Activated CD4-positive, CD25-positive, alpha-beta regulatory T cell treated with anti-CD3 and anti-CD28 coated beads, Interleukin-2, amount 50 U/mL, for 72 hours (primary cell): ENCODE results near the gene KDF1.

Experiments used
- DNase-seq: peaks from one replicate; pipeline ENCODE4 v3.0.0; 2021

The KDF1 gene, protein sequence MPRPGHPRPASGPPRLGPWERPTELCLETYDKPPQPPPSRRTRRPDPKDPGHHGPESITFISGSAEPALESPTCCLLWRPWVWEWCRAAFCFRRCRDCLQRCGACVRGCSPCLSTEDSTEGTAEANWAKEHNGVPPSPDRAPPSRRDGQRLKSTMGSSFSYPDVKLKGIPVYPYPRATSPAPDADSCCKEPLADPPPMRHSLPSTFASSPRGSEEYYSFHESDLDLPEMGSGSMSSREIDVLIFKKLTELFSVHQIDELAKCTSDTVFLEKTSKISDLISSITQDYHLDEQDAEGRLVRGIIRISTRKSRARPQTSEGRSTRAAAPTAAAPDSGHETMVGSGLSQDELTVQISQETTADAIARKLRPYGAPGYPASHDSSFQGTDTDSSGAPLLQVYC

GRCh38 chr1:26959722-26960624 is at the start of gene KDF1:
KDF1 (minus strand) TSS chr1:26960468; CDS start chr1:26952380, 8,088 bp downstream.
- peak; percentile 49 for DNase-seq

DNA sequence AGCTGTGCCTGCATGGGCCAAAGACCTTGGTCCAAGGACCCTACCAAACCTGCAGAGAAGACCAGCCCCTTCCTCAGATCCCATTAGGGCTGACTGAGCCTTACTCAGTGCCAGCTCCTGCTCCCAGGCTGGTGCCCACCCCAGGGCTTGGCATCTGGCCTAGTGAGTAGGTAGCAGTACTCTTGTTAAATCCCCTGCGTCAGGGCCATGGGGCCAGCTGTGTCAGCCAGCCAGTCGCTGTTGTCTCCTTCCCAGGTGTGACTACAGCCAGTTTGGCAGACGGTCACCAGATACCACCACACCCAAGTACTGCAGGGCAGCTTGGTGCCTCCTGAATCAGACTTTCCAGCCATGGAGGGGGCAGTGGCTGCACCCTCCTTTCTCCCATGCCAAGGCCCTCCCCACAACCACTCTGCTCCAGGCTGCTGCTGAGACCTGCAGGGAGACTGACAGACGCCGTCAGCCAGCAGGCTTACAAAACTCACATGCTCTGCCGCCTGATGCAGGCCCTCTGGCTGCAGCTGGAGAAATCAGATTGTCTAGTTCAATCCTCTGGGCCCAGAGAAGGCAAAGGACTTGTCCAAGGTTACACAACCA is 49.4 kb upstream of the KDF1 start:
- DNase-seq = no peak

GRCh38 chr1:27007909-27008582 is 47.8 kb upstream of the KDF1 start:
- DNase-seq = no peak

DNA sequence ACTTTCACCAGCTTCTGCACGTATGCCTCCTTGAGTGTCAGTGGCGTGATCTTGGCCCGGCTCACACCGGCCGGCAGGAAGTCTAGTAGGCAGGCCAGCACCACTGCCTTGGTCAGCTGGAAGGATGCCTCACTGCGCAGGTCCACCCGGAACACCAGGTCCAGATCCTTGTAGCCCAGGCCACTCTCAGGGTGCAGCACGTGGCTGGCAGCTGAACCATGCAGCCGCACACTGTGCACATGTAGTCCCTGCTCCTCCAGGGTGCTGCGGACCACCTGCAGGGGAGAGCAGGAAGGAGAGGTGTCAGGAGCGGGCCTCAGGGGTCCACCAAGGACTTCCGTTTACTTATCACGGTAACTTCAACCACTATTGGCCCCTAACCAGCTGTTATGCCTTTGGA is 46.4 kb upstream of the KDF1 start:
- DNase-seq = no peak

DNA sequence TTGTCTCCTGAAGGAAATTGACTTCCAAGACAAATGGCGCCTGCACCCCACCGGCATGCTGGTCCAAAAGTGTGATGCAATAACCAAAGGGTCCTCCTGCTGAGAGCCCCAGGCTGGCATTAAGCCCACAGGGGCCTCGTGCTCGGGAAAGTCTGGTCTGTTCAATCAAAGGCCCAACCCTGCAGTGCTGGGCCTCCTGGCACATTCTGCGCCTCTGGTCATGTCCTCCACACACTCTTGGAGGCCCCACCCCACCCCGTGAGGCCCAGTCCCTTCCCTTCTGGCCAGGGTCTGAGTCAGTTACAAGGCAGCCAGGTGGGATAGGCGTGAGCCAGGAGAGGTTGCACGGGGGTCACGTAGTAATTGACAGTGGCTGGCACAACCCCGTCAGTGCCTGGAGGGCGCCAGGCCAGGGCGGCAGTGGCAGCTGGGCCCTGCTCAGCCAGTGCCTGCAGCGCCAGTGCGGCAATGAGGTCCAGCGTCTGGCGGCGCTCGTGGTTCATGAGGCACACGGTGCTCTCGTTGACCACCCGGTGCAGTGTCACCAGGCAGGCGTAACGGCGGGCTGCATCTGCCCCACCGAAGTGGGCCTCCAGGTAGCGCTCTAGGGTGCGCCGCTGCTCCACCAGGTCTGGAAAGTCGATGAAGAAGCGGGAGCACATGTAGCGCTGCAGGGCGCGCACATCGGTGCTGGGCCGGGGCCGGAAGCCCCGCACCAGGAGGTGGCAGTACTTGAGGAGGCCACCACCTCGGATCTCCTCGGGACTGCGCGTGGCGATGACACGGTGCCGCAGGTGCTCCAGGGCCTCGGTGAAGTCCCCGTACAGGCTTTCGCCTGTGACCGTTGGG is 45.6 kb upstream of the KDF1 start:
- DNase-seq = no peak

DNA sequence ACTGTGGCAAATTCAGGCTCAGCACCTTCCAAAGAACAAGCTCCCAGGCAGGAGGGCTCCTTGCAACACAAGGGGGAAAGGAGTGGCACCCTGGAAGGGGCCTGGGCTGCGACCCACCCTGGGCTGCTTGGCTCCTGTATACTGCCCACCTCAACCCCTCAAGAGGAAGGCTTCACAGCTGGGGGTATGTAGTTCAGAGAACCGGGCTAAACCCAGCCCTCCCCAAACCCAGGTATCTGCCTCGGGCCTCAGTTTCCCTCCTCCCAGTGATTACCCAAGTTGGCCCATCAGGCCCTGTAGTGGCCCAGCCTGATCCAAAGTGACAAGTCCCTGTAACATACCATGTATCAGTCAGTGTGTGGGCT is 44.9 kb upstream of the KDF1 start:
- DNase-seq = no peak

DNA sequence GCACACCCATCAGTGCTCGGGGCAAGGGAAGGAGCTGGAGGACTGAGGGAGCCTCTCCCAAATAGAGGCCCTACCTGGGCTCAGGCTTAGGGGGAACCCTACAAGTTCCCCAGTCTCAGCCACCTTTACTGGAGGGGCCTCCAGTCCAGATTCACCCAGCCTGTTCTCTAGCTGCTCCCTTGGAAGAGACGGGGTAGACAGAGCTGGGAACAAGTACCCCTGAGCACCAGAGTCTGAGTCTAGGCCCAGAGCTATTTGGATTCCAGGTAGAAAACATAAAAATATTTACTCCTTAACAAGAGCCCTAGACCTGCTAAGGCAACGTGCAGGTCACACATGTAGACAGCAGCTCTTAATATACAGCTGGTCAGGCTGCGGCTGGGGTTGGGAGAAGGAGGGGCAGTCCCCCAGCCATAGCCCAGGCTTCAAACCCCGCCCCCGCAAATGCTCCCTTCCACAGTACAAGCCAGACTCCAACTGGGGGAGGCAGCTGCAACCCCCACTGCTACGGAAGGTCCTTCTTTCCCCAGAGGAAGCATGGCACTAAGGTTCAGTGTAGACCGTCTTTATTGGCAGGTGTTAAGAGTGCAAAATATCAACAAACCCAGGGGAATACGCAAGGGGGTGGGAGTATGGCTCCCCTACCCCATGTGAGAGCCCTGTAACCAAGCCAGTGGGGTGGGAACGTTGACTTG is 44.4 kb upstream of the KDF1 start:
- DNase-seq = no peak

DNA sequence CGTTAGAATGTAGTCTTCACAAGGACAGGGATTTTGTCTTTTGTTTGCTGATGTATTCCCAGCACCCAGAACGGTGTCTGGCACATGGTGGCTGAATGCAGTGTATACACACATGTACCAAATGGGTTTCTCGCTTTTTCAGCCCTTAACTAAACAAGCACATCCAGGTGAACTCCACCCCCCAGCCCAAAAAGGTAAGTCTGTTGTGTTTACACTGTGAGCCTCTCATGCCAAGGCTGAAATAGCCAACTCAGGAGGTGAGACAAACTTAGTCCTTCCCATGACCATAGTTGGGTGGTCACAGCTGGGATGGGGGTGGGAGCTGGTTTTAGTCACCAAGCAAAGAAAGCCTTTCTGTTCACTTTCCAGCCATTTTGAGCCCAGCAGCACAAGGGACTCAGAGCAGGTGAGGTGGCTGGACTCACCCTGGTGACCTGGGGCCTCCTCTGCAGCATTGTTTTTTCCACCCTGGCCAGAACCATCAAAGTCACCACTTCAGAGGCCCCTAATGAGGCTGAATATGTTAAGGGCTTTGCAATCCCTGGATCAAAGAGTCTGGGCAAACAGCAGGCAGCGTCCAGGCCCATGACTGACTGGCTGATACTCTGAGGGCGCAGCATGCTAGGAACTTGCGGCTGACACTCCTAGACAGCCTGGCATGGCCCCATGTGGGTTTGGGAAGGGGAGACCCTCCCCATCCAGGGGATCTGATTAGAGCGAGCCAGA is 43.6 kb upstream of the KDF1 start:
- DNase-seq = no peak

DNA sequence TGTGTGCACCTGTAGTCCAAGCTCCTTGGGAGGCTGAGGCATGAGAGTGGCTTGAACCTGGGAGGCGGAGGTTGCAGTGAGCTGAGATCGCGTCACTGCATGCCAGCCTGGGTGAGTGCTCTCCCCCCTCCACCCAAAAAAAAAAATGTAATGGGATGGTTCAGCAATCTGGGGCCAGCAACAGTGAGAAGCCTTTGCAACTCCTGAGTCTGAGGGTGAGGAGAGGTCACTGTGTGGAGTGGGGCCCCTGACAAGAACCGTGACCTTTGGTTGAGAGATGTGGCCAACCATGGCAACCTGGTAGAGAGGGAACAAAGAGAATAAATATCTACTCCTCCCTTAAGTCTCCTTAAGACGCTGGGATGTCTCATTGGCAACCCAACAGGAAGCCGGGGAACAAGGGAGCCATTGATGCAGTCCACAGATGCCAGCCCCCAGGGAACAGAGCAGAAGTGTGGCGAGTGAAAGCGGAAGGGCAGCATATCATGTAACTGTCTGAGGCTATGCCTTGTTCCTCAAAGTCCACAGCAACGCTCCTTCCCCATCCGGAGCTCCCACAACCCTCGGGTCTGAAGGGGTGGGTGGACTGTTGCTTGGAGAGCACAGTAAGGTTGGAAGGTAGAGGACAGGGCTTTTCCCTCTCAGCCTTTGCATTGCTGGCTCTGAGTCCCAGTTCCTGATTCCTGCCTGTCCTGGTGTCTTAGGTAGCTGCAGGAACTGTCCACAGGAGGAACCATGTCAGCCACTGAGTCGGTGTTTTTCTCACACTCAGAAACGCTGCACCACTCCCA is 41.5 kb upstream of the KDF1 start:
- DNase-seq = no peak

DNA sequence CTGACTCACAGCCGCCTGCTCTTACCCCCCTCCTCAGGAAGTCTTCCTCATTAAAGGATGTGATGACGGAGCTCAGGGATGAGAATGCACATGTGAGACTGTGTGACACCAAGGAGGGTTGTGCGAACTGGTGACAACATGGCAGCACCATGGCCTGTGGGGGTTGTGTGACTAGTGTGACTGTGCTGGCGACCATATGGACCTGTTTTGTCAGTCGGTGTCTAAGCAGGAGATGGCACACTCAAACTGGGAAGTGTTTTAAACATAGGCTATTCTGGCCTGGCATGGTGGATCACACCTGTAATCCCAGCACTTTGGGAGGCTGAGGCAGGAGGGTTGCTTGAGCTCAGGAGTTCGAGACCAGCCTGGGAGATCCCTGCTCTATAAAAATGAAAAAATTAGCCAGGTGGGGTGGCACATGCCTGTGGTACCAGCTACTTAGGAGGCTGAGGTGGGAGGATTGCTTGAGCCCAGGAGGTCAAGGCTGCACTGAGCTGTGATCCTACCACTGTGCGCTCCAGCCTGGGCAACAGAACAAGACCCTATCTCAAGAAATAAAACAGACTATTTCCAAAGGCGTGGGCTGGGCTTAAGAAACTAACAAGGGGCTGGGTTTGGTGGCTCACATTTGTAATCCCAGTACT is 40.7 kb upstream of the KDF1 start:
- DNase-seq = no peak

DNA sequence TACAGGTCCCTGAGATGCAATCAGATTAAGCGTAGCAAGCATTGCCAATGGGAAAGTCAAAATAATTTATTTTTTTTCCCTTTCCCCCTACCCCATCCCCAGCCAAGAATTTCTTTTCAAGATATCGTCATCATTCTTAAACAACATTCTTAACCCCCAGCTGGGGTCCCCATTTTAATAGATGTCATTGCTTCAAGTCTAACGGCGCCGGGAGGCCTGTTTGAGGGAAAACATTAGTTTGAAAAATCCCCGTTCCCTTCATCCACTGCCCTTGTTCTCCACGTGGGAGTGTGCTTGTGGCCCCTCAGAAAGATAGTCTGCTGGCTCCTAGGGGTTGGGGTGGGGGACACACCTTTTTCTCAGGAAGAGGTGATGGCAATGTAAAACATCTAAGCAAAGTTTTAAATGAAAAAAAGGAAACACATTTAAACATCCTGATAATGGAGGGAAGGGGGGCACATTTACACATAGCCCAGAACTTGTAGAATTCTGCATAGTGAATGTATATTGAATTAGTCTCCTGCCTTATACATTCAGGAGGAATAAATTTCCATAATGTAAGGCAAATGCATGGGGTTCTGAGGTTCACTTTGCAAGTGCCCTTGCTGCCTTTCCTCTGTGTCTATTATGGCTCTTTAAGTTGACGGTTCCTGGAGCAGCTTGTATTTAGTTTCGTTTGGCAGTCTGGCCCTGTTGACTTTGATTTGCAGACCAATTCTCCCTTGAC is 40.0 kb upstream of the KDF1 start:
- no peak for DNase-seq

DNA sequence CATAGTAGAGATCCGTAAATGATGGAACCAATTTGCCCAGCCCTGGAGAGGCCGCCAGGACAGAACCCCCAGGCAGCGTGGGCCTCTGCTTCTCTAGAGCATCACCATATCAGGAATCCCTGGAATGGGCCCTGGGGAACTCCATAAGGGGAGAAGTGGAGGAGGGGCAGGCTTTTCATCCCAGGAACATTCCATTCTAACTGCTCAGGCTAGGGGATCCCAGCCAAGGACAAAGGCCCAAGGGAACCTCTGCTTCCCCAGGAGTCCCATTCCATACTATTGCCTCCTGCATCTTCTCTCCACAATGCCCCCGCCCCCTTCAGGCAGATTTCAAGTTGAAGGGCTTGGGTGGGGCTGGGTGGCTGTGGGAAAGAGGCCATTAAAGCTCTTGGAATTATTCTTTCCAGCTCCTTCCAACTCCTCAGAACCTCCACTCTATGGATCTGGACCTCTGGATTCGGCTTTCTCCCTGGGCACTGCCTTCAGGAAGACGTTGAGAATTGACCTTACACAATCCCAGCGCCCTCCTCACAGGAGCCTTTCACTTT is 39.2 kb upstream of the KDF1 start:
- DNase-seq = no peak

DNA sequence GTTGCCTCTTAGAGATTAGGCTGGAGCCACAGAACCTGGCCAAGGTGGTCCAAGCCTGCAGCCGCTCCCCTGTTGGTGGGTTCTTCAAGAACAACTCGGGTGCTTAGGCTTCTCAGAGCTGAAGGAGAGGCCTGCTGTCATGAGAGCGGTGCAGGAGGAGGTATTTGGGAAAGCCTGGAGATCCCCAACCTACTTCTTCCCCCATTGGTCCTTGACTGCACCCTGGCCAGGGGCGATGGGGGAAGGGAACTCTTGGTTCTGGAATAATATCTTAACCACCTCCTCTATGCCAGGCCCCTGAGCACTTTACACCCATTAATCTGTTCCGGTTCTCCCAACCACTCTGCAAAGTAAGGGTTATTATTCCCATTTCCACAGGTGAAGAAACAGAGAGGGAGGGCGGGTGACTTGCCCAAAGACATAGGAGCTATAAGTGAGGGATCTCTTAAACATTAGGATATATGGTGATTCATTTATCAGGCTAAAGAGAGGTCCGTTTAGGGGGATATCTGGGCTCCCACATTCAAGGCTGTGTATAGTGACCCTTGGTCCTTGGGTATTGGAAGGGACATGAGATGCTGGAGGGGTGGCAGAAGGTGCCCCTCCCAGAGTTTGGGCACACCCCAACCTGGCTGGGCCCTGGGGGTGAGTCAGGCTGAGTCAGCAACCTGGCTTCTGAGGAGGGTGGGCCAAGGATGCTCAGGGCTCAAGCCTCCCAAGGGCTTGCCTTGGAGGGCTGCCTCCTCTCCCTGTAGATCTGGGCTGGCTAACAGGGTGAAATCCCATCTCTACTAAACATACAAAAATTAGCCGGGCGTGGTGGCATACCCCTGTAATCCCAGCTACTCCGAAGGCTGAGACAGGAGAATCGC is 38.4 kb upstream of the KDF1 start:
- DNase-seq = no peak

- no peak for DNase-seq
Measured at GRCh38 chr1:26996665-26997064, 36.4 kb upstream of the KDF1 start.

DNA sequence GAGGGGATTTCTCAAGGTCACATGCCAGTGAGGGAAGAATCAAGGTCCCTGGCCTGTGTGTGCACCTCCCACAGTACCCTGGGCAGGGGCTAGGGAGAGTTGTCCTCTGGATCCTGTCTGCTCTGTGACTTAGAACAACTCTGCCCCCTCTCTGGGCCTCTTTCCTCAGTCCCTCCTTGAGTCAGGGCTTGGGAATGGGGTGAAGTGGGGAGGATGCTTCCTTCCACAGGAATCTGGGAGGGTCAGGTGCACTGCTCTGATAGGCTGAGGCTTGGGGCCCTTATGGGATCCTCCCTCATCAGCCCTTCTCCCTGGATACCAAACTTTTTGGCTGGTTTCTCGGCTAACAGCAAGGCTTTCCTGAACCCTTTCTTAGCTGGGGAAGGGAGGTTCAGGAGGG is 35.8 kb upstream of the KDF1 start:
- DNase-seq = no peak

GRCh38 chr1:26994787-26995517 is 34.7 kb upstream of the KDF1 start:
- no peak for DNase-seq
